HepG2 (cell line): ENCODE data around the gene CAMTA1. TPM values are rescaled to one million over a fixed set of nuclear protein-coding genes. Genes with fewer than 3 reads are reported as not detected.

Source experiments
- ATAC-seq: fragments of 200-7000 bp; cut with Tn5 transposase; 3 replicates; pipeline ENCODE4 v1.9.1; 2020; ENCODE audit warnings: mild to moderate bottlenecking, moderate library complexity
- BruUV-seq: library from RNA; stranded (reverse); fragments of 400-500 nt; replicated peaks from 2 replicates; lab custom pipeline; 2021; lab: Mats Ljungman, UMichigan
- CTCF ChIA-PET: fragments of 300-600 bp; formaldehyde crosslinking; extraction: SDS; loops from one replicate; lab custom pipeline; 2021; ENCODE audit warnings: low total read pairs, inconsistent platforms, low intra/inter-chr PET ratio; lab: Yijun Ruan, JAX
- POLR2A ChIA-PET: fragments of 350-600 bp; sonication (Branson Sonifier 250); formaldehyde crosslinking; loops from one replicate; lab custom pipeline; 2020; ENCODE audit warnings: antibody characterized with exemption, inconsistent platforms; lab: Yijun Ruan, JAX
- DNase-seq: peaks from one replicate; pipeline ENCODE4 v3.0.0-alpha.2; 2015; ENCODE audit warnings: low spot score
- FAIRE-seq: peaks from 3 replicates; lab custom pipeline; 2011; peaks lifted over from hg19 to GRCh38; lab: Jason Lieb, UNC
- H2AFZ ChIP-seq: one replicate; pipeline ENCODE4 v1.6.1; 2011; ENCODE audit warnings: low read length, inconsistent platforms
- H3K27ac ChIP-seq: fragments of 300-600 bp; 3 replicates; pipeline ENCODE4 v1.8.0; 2011; ENCODE audit warnings: mixed run types, mild to moderate bottlenecking, mixed read lengths, low read length, inconsistent platforms; ENCODE audit not compliant: insufficient read depth; ENCODE audit errors: extremely low read length
- H3K27me3 ChIP-seq, 2 experiments: fragments of 200-600 bp in 1 of 2; 2 replicates in 1 of 2; 3 replicates in 1 of 2; pipeline versions ENCODE4 v1.6.0 to v1.8.0; 2011; ENCODE audit warnings: low read length in 2 of 2, mild to moderate bottlenecking in 2 of 2, moderate library complexity in 2 of 2, inconsistent platforms in 1 of 2; ENCODE audit not compliant: insufficient read depth in 2 of 2, control insufficient read depth in 1 of 2
- H3K36me3 ChIP-seq, 2 experiments: fragments of 200-600 bp in 1 of 2; replicated peaks in 1 of 2; 2 replicates in 1 of 2; 3 replicates in 1 of 2; pipeline versions ENCODE4 v1.5.1 to v1.8.0; 2011; ENCODE audit warnings: low read length in 2 of 2, inconsistent platforms in 1 of 2; ENCODE audit not compliant: insufficient read depth in 2 of 2, control insufficient read depth in 1 of 2
- H3K4me1 ChIP-seq: 2 replicates; pipeline ENCODE4 v1.5.1; 2012; ENCODE audit warnings: low read length, inconsistent platforms; ENCODE audit not compliant: insufficient read depth
- H3K4me2 ChIP-seq: 2 replicates; pipeline ENCODE4 v1.6.0; 2011; ENCODE audit warnings: low read depth, low read length, inconsistent platforms
- H3K4me3 ChIP-seq, 3 experiments: fragments of 200-600 bp in 1 of 3; sonication (generic), shearing (Covaris generic) in 1 of 3; replicated peaks in 1 of 3; 2 replicates each; pipeline ENCODE4 v1.5.1; 2011 to 2016; ENCODE audit warnings: low read length in 3 of 3, inconsistent platforms in 2 of 3, low read depth in 2 of 3, mild to moderate bottlenecking in 2 of 3, control low read depth in 1 of 3, mixed read lengths in 1 of 3; ENCODE audit not compliant: insufficient read depth in 1 of 3
- H3K79me2 ChIP-seq: one replicate; pipeline ENCODE4 v1.6.1; 2011; ENCODE audit warnings: low read length, inconsistent platforms; ENCODE audit not compliant: insufficient read depth
- H3K9ac ChIP-seq: 2 replicates; pipeline ENCODE4 v1.6.0; 2011; ENCODE audit warnings: mild to moderate bottlenecking, low read depth, low read length, inconsistent platforms; ENCODE audit not compliant: insufficient read depth
- H3K9me3 ChIP-seq: 2 replicates; pipeline ENCODE4 v1.5.1; 2012; ENCODE audit warnings: mild to moderate bottlenecking, low read length
- H4K20me1 ChIP-seq: 2 replicates; pipeline ENCODE4 v1.6.0; 2011; ENCODE audit warnings: inconsistent platforms, mild to moderate bottlenecking, low read length, moderate library complexity; ENCODE audit not compliant: insufficient read depth
- MEIS1 ChIP-seq: sonication (generic); formaldehyde crosslinking; IDR thresholded peaks from 2 replicates; pipeline ENCODE4 v1.9.0; 2021; ENCODE audit warnings: mild to moderate bottlenecking, missing genetic modification reagents, moderate library complexity, borderline replicate concordance
- TP53 ChIP-seq: sonication (generic); formaldehyde crosslinking; conservative IDR thresholded peaks from 2 replicates; pipeline ENCODE4 v1.4.0; 2020; ENCODE audit warnings: missing genetic modification reagents
- ZHX2 ChIP-seq, 2 experiments: sonication (generic) in 1 of 2; formaldehyde crosslinking in 1 of 2; IDR thresholded peaks; 2 replicates each; pipeline versions ENCODE4 v1.6.1 to v1.9.0; 2014 to 2022; ENCODE audit warnings: antibody characterized with exemption in 1 of 2, borderline replicate concordance in 1 of 2, inconsistent platforms in 1 of 2, low read depth in 1 of 2, missing genetic modification reagents in 1 of 2
- ZNF253 ChIP-seq: sonication (generic); formaldehyde crosslinking; IDR thresholded peaks from 2 replicates; pipeline ENCODE4 v1.8.0; 2022; ENCODE audit warnings: mild to moderate bottlenecking, missing genetic modification reagents, borderline replicate concordance
- ZNF350 ChIP-seq: sonication (generic); formaldehyde crosslinking; IDR thresholded peaks from 2 replicates; pipeline ENCODE4 v1.4.0; 2020; ENCODE audit warnings: mild to moderate bottlenecking, low read depth, missing genetic modification reagents, borderline replicate concordance
- ZNF549 ChIP-seq: sonication (generic); formaldehyde crosslinking; IDR thresholded peaks from 2 replicates; pipeline ENCODE4 v1.5.0; 2020; ENCODE audit warnings: missing genetic modification reagents
- ZNF775 ChIP-seq: sonication (generic); formaldehyde crosslinking; IDR thresholded peaks from 2 replicates; pipeline ENCODE4 v1.4.0; 2020; ENCODE audit warnings: missing genetic modification reagents, mild to moderate bottlenecking, moderate library complexity, borderline replicate concordance
- WGBS: methylation state at CpG from one replicate; pipeline ENCODE4 v1.1.6; 2017; ENCODE audit warnings: low lambda C conversion rate; 5-methylcytosine and 5-hydroxymethylcytosine counted together
- in situ Hi-C: cut with HindIII; loops from 2 replicates; pipeline ENCODE4 v1.10.0; 2017; ENCODE audit warnings: low pct_unique_long_range_greater_than_20kb; ENCODE audit not compliant: extremely low pct_ligation_motif_present
- intact Hi-C: fragments of 100-400 bp; cut with micrococcal nuclease; formaldehyde crosslinking; loops from one replicate; pipeline ENCODE4 v1.10.0; 2022; ENCODE audit not compliant: unreplicated experiment
- polyA plus RNA-seq, 8 experiments: library from polyadenylated mRNA; depleted of rRNA in 3 of 8; stranded (reverse) in 7 of 8; unstranded in 1 of 8; fragments of >200 nt; fragmentation: Illumina TruSeq in 4 of 8; extraction: Trizol in 4 of 8; gene quantifications; 2 replicates each; pipeline versions ENCODE4 v1.2.1 to v1.2.3, GENCODE V29; 2011 to 2016; ENCODE audit warnings: low read depth in 4 of 8, missing spikeins in 1 of 8, mixed read lengths in 1 of 8; ENCODE audit not compliant: insufficient read depth in 1 of 8
- total RNA-seq, 5 experiments: library from RNA; depleted of rRNA; stranded (reverse); fragments of >200 nt; fragmentation: Illumina TruSeq; extraction: Trizol; gene quantifications; 2 replicates each; pipeline ENCODE4 v1.2.3, GENCODE V29; 2016; ENCODE audit warnings: low read depth in 1 of 5

Gene CAMTA1
- total and polyA plus RNA-seq, 2 of the 13 experiments (the other 11 are each of a cell fraction or from before 2014, with no cell fraction given), result 25.0 to 36.4 TPM

DNA sequence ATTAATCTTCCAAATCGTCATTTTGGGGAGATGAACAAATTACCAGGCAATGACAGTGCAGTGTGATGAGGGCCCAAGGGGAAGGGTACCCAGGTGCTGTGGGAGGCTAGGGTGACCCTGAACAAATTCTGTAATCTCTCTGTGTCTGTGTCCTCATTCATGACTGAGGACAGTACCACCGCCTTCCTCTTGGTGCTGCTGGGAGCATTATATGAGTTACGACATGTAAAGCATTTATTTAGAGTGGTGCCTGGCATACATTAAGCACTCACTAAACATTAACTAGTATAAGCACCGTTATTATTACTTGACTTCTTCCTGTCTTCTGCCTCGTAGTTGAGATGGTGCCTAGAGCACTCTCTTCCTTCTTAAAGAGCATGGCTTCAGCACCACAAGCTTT lies 517.6 kb downstream of the CAMTA1 start:
- WGBS, result 10% methylated on average over 5 of the region's 5 CpGs
- peaks cover 10% of the 10 kb centered on the region for H3K4me1 ChIP-seq
- peak; percentile 71 for ATAC-seq

More for the DNA sequence above, 517.6 kb downstream of the CAMTA1 start:
- no peak for FAIRE-seq
- Histone ChIP-seq H3K36me3 (no peaks in the 10 kb centered on the region), H3K27ac (no peak overlapping the region), H3K4me2 (no peak overlapping the region), H3K4me3 (no peak overlapping the region), H2AFZ (no peak overlapping the region), H3K27me3 (peaks cover 0 to 12% of the 10 kb centered on the region in 2 experiments; a peak in 1 of 5 replicates), H4K20me1 (no peaks in the 10 kb centered on the region), H3K79me2 (no peaks in the 10 kb centered on the region), H3K9me3 (peaks cover 8% of the 10 kb centered on the region), H3K9ac (no peak overlapping the region)
- no peak for DNase-seq
- intact Hi-C loops, result no loop called here
- ChIA-PET CTCF (no interaction called here), POLR2A (no interaction called here)
- in situ Hi-C loops, result no loop called here
- TF ChIP-seq MEIS1 (no peak), ZNF350 (CRISPR knock-in tag) (no peak), TP53 (CRISPR knock-in tag) (no peak), ZNF549 (no peak), ZNF775 (CRISPR knock-in tag) (no peak), ZHX2 (IDR thresholded peaks at IDR 0.05; ENCODE audit: low read depth) (no peak), ZHX2 (CRISPR knock-in tag; IDR thresholded peaks at IDR 0.05; ENCODE audit: borderline replicate concordance) (no peak), ZNF253 (CRISPR knock-in tag) (no peak)
- no TSS peak for BruUV-seq
